Hematopoietic multipotent progenitor cell treated with erythropoietin and hydrocortisone succinate and interleukin-3 and kit ligand, for 15 days (in vitro differentiated cells): ENCODE data around the gene MAP2K4.
"Not testable (repeated sequence)": the region's sequence is repeated elsewhere in the genome, so short reads cannot be mapped to it uniquely, and the experiment has no call there.

Experiments used
- DNase-seq: peaks from one replicate; pipeline ENCODE4 v3.0.0-alpha.2; 2015; ENCODE audit warnings: low spot score

The MAP2K4 gene

GRCh38 chr17:12162187-12162586, 141.5 kb downstream of the MAP2K4 start:
- DNase-seq: not testable (repeated sequence)

- no peak for DNase-seq
These were observed 143.4 kb downstream of the MAP2K4 start for GRCh38 chr17:12164085-12164484.

GRCh38 chr17:12178644-12179330, 158.1 kb downstream of the MAP2K4 start:
- DNase-seq: no peak

GRCh38 chr17:12180644-12181261, 160.1 kb downstream of the MAP2K4 start:
- DNase-seq: peak; percentile 22

- DNase-seq: no peak
These were observed 167.0 kb downstream of the MAP2K4 start for GRCh38 chr17:12187658-12188057.

DNA sequence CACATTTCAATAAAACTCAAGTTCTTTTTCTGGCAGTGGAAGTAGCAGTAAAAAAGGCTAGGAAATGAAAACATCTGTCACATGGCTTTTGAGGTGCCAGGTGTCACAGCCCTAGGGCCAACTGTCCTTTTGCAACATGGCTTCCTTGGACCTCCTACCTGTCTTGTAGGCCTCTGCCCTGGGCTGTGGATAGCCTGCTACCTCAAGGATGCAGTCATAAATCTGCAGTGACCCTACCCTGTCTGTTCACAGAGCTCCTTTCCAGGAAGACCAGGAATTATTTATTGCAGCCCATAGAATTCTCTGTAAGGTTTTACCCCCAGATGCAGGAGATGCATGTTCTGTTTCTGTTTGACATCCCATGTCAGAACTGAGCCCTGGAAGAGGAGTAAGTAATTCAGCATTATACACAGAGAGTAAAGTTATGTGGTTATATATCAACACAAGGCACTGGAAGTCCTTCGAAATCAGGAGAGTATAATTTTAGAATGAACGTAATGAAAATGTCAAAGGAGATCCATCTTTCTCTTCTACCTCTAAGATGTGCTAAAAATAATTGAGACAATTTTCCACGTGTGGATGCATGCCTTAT, 172.6 kb downstream of the MAP2K4 start:
- DNase-seq: no peak
